ACC112 (cell line): ENCODE results near the gene PHF23.
A peak's percentile ranks its signal among the peaks of the same experiment; 100 is the strongest.

Experiments
- H2AFZ ChIP-seq: fragments of 200-600 bp; sonication (generic); one replicate; pipeline ENCODE4 v1.6.0; 2017; ENCODE audit warnings: antibody characterized with exemption, low read length; ENCODE audit not compliant: unreplicated experiment
- H3K27ac ChIP-seq: fragments of 200-600 bp; sonication (generic); 2 replicates; pipeline ENCODE4 v1.5.1; 2014; ENCODE audit warnings: low read depth, mild to moderate bottlenecking, antibody characterized with exemption, low read length, moderate library complexity
- H3K27me3 ChIP-seq: fragments of 200-600 bp; sonication (generic); 2 replicates; pipeline ENCODE4 v1.6.1; 2014; ENCODE audit warnings: mild to moderate bottlenecking, antibody characterized with exemption, low read length, moderate library complexity, mixed read lengths; ENCODE audit not compliant: insufficient read depth
- H3K36me3 ChIP-seq: fragments of 200-600 bp; sonication (generic); 2 replicates; pipeline ENCODE4 v1.6.1; 2016; ENCODE audit warnings: mild to moderate bottlenecking, antibody characterized with exemption, low read length, moderate library complexity, mixed read lengths; ENCODE audit not compliant: insufficient read depth
- H3K4me1 ChIP-seq: fragments of 200-600 bp; sonication (generic); one replicate; pipeline ENCODE4 v1.6.1; 2016; ENCODE audit warnings: low read length, mixed read lengths; ENCODE audit not compliant: insufficient read depth, unreplicated experiment, control insufficient read depth
- H3K4me3 ChIP-seq: fragments of 200-600 bp; sonication (generic); 2 replicates; pipeline ENCODE4 v1.5.1; 2014; ENCODE audit warnings: mild to moderate bottlenecking, low read depth, low read length
- H3K79me2 ChIP-seq: fragments of 200-600 bp; sonication (generic); one replicate; pipeline ENCODE4 v1.6.0; 2016; ENCODE audit warnings: low read length; ENCODE audit not compliant: control insufficient read depth, unreplicated experiment, insufficient read depth

PHF23 gene

GRCh38 chr17:7239091-7240027 lies at the start of gene PHF23:
TSS of gene PHF23 (minus strand) at chr17:7239457. CDS start at chr17:7239279, 178 bp downstream.
- Histone ChIP-seq H3K4me1 (peaks cover 44% of the 10 kb centered on the region), H3K36me3 (peaks cover 24% of the 10 kb centered on the region; the same call in 1 of the 2 replicates), H2AFZ (peak within 1 kb of the TSS; percentile 8), H3K27ac (peak within 1 kb of the TSS; percentile 96), H3K79me2 (peaks cover 61% of the 10 kb centered on the region), H3K27me3 (no peaks in the 10 kb centered on the region), H3K4me3 (peak within 1 kb of the TSS; percentile 97)

GRCh38 chr17:7285679-7286078 lies 46.4 kb upstream of the PHF23 start:
- H3K4me3 ChIP-seq, result no peak overlapping the region
- H3K36me3 ChIP-seq, result no peaks in the 10 kb centered on the region
- no peak overlapping the region for H3K27ac ChIP-seq
- H3K27me3 ChIP-seq, result peaks cover 56% of the 10 kb centered on the region
- H3K4me1 ChIP-seq, result no peaks in the 10 kb centered on the region
- no peaks in the 10 kb centered on the region for H3K79me2 ChIP-seq
- no peak overlapping the region for H2AFZ ChIP-seq

GRCh38 chr17:7284911-7285310 lies 45.7 kb upstream of the PHF23 start:
- Histone ChIP-seq H3K4me3 (no peak overlapping the region), H2AFZ (no peak overlapping the region), H3K27ac (no peak overlapping the region), H3K36me3 (no peaks in the 10 kb centered on the region), H3K27me3 (peaks cover 49% of the 10 kb centered on the region), H3K4me1 (no peaks in the 10 kb centered on the region), H3K79me2 (no peaks in the 10 kb centered on the region)

GRCh38 chr17:7283471-7284216 lies 44.4 kb upstream of the PHF23 start:
- no peaks in the 10 kb centered on the region for H3K36me3 ChIP-seq
- no peak overlapping the region for H2AFZ ChIP-seq

GRCh38 chr17:7282752-7283321 lies 43.6 kb upstream of the PHF23 start:
- no peaks in the 10 kb centered on the region for H3K36me3 ChIP-seq
- H3K79me2 ChIP-seq, result no peaks in the 10 kb centered on the region
- no peak overlapping the region for H3K4me3 ChIP-seq
- no peak overlapping the region for H2AFZ ChIP-seq
- peaks cover 42% of the 10 kb centered on the region for H3K27me3 ChIP-seq
- H3K27ac ChIP-seq, result no peak overlapping the region
- no peaks in the 10 kb centered on the region for H3K4me1 ChIP-seq

More at GRCh38 chr17:7283471-7284216, 44.4 kb upstream of the PHF23 start:
- Histone ChIP-seq H3K27me3 (peaks cover 49% of the 10 kb centered on the region), H3K4me1 (no peaks in the 10 kb centered on the region), H3K79me2 (no peaks in the 10 kb centered on the region), H3K4me3 (no peak overlapping the region), H3K27ac (no peak overlapping the region)

- Histone ChIP-seq H3K79me2 (no peaks in the 10 kb centered on the region), H3K27me3 (peaks cover 36% of the 10 kb centered on the region), H3K4me1 (no peaks in the 10 kb centered on the region), H2AFZ (no peak overlapping the region), H3K4me3 (peak overlapping the region; percentile 75), H3K27ac (no peak overlapping the region), H3K36me3 (no peaks in the 10 kb centered on the region)
Measured at GRCh38 chr17:7281953-7282751, 42.9 kb upstream of the PHF23 start.

- peaks cover 31% of the 10 kb centered on the region for H3K27me3 ChIP-seq
Measured at GRCh38 chr17:7281074-7281952, 42.1 kb upstream of the PHF23 start, which contains the start of gene SLC2A4. TSS of gene SLC2A4 (plus strand) at chr17:7281718. CDS start at chr17:7281935, 217 bp downstream.

GRCh38 chr17:7280519-7281073 lies 41.3 kb upstream of the PHF23 start:
- Histone ChIP-seq H3K27ac (peak overlapping the region; percentile 53; the same call in 1 of the 2 replicates), H3K36me3 (no peaks in the 10 kb centered on the region), H2AFZ (peak overlapping the region; percentile 40), H3K79me2 (no peaks in the 10 kb centered on the region), H3K4me1 (no peaks in the 10 kb centered on the region), H3K27me3 (peaks cover 25% of the 10 kb centered on the region), H3K4me3 (peak overlapping the region; percentile 75)

More at GRCh38 chr17:7281074-7281952, 42.1 kb upstream of the PHF23 start, which contains the start of gene SLC2A4:
- Histone ChIP-seq H3K4me1 (no peaks in the 10 kb centered on the region), H3K79me2 (no peaks in the 10 kb centered on the region), H3K4me3 (peak within 1 kb of the TSS; percentile 75), H3K36me3 (no peaks in the 10 kb centered on the region), H3K27ac (peak within 1 kb of the TSS; percentile 53; the same call in 1 of the 2 replicates), H2AFZ (peak within 1 kb of the TSS; percentile 40)

- no peaks in the 10 kb centered on the region for H3K36me3 ChIP-seq
- no peaks in the 10 kb centered on the region for H3K4me1 ChIP-seq
- no peak overlapping the region for H3K4me3 ChIP-seq
- H3K79me2 ChIP-seq, result no peaks in the 10 kb centered on the region
- H2AFZ ChIP-seq, result no peak overlapping the region
- H3K27ac ChIP-seq, result no peak overlapping the region
- H3K27me3 ChIP-seq, result peaks cover 25% of the 10 kb centered on the region
Measured at GRCh38 chr17:7279448-7279847, 40.2 kb upstream of the PHF23 start.
